ENCODE results near the gene MFN2.
"Not testable (repeated sequence)": the region's sequence is repeated elsewhere in the genome, so short reads cannot be mapped to it uniquely, and the experiment has no call there.

MFN2 gene

GRCh38 chr1:12001249-12001917 lies 21.1 kb downstream of the MFN2 start:
- DNase-seq, result peak; percentile 29 to 45

GRCh38 chr1:12001996-12002493 lies 21.8 kb downstream of the MFN2 start:
- no peak for DNase-seq

- no peak for DNase-seq
Observed at GRCh38 chr1:12003762-12004161, 23.5 kb downstream of the MFN2 start.

GRCh38 chr1:12005488-12006166 lies 25.4 kb downstream of the MFN2 start:
- no peak for DNase-seq

- no peak for DNase-seq
Observed at GRCh38 chr1:12006167-12006921, 26.1 kb downstream of the MFN2 start.

GRCh38 chr1:12007204-12007603 lies 27.0 kb downstream of the MFN2 start:
- no peak for DNase-seq

GRCh38 chr1:12008355-12008754 lies 28.1 kb downstream of the MFN2 start:
- not testable (repeated sequence) for DNase-seq

GRCh38 chr1:12009318-12009947 lies 29.2 kb downstream of the MFN2 start:
- no peak for DNase-seq

- no peak for DNase-seq
Observed at GRCh38 chr1:12010746-12011570, 30.7 kb downstream of the MFN2 start.

GRCh38 chr1:12011998-12012397 lies 31.8 kb downstream of the MFN2 start:
- no peak for DNase-seq

GRCh38 chr1:12012560-12013316 lies 32.5 kb downstream of the MFN2 start:
- no peak for DNase-seq

GRCh38 chr1:12014141-12014991 lies 34.1 kb downstream of the MFN2 start:
- no peak for DNase-seq

- DNase-seq, result no peak
Observed at GRCh38 chr1:12015001-12015491, 34.8 kb downstream of the MFN2 start.

GRCh38 chr1:12015499-12015898 lies 35.3 kb downstream of the MFN2 start:
- no peak for DNase-seq

GRCh38 chr1:12016182-12016581 lies 35.9 kb downstream of the MFN2 start:
- no peak for DNase-seq

GRCh38 chr1:12019858-12020509 lies 39.7 kb downstream of the MFN2 start:
- no peak for DNase-seq

- no peak for DNase-seq
Observed at GRCh38 chr1:12021616-12022015, 41.4 kb downstream of the MFN2 start.

- DNase-seq, result no peak
Observed at GRCh38 chr1:12022036-12022435, 41.8 kb downstream of the MFN2 start.

- no peak for DNase-seq
Observed at GRCh38 chr1:12026586-12026985, 46.3 kb downstream of the MFN2 start.

- DNase-seq, result no peak
Observed at GRCh38 chr1:12028248-12028647, 48.0 kb downstream of the MFN2 start.
